Calu3 (cell line): ENCODE measurements around the gene PLD5. TPM values are rescaled to one million over a fixed set of nuclear protein-coding genes. Genes with fewer than 3 reads are reported as not detected.
"Not testable (repeated sequence)": the region's sequence is repeated elsewhere in the genome, so short reads cannot be mapped to it uniquely, and the experiment has no call there.

ENCODE experiments used
- BruUV-seq: library from RNA; stranded (reverse); fragments of 400-500 nt; replicated peaks from 2 replicates; lab custom pipeline; 2021; lab: Mats Ljungman, UMichigan
- CTCF ChIA-PET: fragments of 300-600 bp; sonication (Branson Sonifier 250); formaldehyde crosslinking; loops from one replicate; lab custom pipeline; 2022; ENCODE audit warnings: antibody characterized with exemption; lab: Charles Lee
- DNase-seq: peaks from one replicate; pipeline ENCODE4 v3.0.0; 2022
- H3K27ac Mint-ChIP-seq: one replicate; pipeline ENCODE4 v1.8.0; 2022; ENCODE audit warnings: mixed read lengths; ENCODE audit not compliant: unreplicated experiment
- H3K27me3 Mint-ChIP-seq: one replicate; pipeline ENCODE4 v1.8.0; 2022; ENCODE audit warnings: mixed read lengths; ENCODE audit not compliant: unreplicated experiment
- H3K36me3 Mint-ChIP-seq: one replicate; pipeline ENCODE4 v1.8.0; 2022; ENCODE audit warnings: mild to moderate bottlenecking, moderate library complexity, mixed read lengths; ENCODE audit not compliant: insufficient read depth, unreplicated experiment
- H3K4me1 Mint-ChIP-seq: one replicate; pipeline ENCODE4 v1.8.0; 2022; ENCODE audit warnings: mild to moderate bottlenecking, low read depth, mixed read lengths; ENCODE audit not compliant: unreplicated experiment
- H3K4me3 Mint-ChIP-seq: one replicate; pipeline ENCODE4 v1.8.0; 2022; ENCODE audit warnings: mild to moderate bottlenecking, low read depth, moderate library complexity, mixed read lengths; ENCODE audit not compliant: unreplicated experiment
- H3K9me3 Mint-ChIP-seq: one replicate; pipeline ENCODE4 v1.8.0; 2022; ENCODE audit warnings: low read depth, mixed read lengths; ENCODE audit not compliant: unreplicated experiment
- CTCF ChIP-seq: fragments of 200-600 bp; IDR thresholded peaks from one replicate; pipeline ENCODE4 v1.8.0; 2022; ENCODE audit warnings: antibody characterized with exemption; ENCODE audit not compliant: unreplicated experiment
- intact Hi-C: fragments of 100-400 bp; cut with micrococcal nuclease; formaldehyde crosslinking; loops from one replicate; pipeline ENCODE4 v1.10.0; 2022; ENCODE audit not compliant: unreplicated experiment
- total RNA-seq: library from RNA; stranded (reverse); gene quantifications from 2 replicates; pipeline ENCODE4 v1.2.3, GENCODE V29; 2022

Gene PLD5
- total RNA-seq, 1 experiment from 2014 or later, result 2.4 TPM

- no TSS peak for BruUV-seq
- Mint-ChIP-seq H3K4me3 (no peak overlapping the region), H3K27me3 (no peaks in the 10 kb centered on the region), H3K9me3 (peaks cover 6% of the 10 kb centered on the region), H3K4me1 (peaks cover 8% of the 10 kb centered on the region), H3K36me3 (no peaks in the 10 kb centered on the region), H3K27ac (no peak overlapping the region)
- TF ChIP-seq CTCF, result no peak
- intact Hi-C loops, result no loop called here
- CTCF ChIA-PET, result no interaction called here
- DNase-seq, result no peak
Observed at GRCh38 chr1:242219298-242219901, 305.1 kb downstream of the PLD5 start.

GRCh38 chr1:242216368-242216767 is 308.1 kb downstream of the PLD5 start:
- Mint-ChIP-seq H3K36me3 (no peaks in the 10 kb centered on the region), H3K4me3 (no peak overlapping the region), H3K27ac (no peak overlapping the region), H3K9me3 (peaks cover 6% of the 10 kb centered on the region), H3K27me3 (no peaks in the 10 kb centered on the region), H3K4me1 (peaks cover 11% of the 10 kb centered on the region)
- BruUV-seq, result no TSS peak
- intact Hi-C loops, result no loop called here
- no peak for TF ChIP-seq CTCF
- no peak for DNase-seq
- CTCF ChIA-PET, result no interaction called here

GRCh38 chr1:242214455-242214854 is 310.0 kb downstream of the PLD5 start:
- intact Hi-C loops, H3K4me3 Mint-ChIP-seq, BruUV-seq, H3K27me3 Mint-ChIP-seq, H3K9me3 Mint-ChIP-seq, CTCF ChIA-PET, H3K36me3 Mint-ChIP-seq, DNase-seq, H3K27ac Mint-ChIP-seq: not testable (repeated sequence)
- H3K4me1 Mint-ChIP-seq, result peaks cover 15% of the 10 kb centered on the region

GRCh38 chr1:242212961-242213360 is 311.5 kb downstream of the PLD5 start:
- BruUV-seq, CTCF ChIA-PET, intact Hi-C loops, H3K36me3 Mint-ChIP-seq, DNase-seq, H3K9me3 Mint-ChIP-seq, H3K27ac Mint-ChIP-seq, H3K4me3 Mint-ChIP-seq, H3K27me3 Mint-ChIP-seq: not testable (repeated sequence)
- peaks cover 15% of the 10 kb centered on the region for H3K4me1 Mint-ChIP-seq

- no peak overlapping the region for H3K4me3 Mint-ChIP-seq
- H3K27ac Mint-ChIP-seq, result no peak overlapping the region
- no TSS peak for BruUV-seq
- CTCF ChIA-PET, result no interaction called here
- H3K36me3 Mint-ChIP-seq, result no peaks in the 10 kb centered on the region
- peaks cover 6% of the 10 kb centered on the region for H3K27me3 Mint-ChIP-seq
- peaks cover 17% of the 10 kb centered on the region for H3K4me1 Mint-ChIP-seq
- DNase-seq, result no peak
- peaks cover 3% of the 10 kb centered on the region for H3K9me3 Mint-ChIP-seq
- TF ChIP-seq CTCF, result no peak
- intact Hi-C loops, result no loop called here
Observed at GRCh38 chr1:242212401-242212800, 312.1 kb downstream of the PLD5 start.
